Kidney epithelial cell (primary cell): ENCODE results near the gene RHBDD1. TPM values are rescaled to one million over a fixed set of nuclear protein-coding genes. Genes with fewer than 3 reads are reported as not detected.

ENCODE experiments used
- DNase-seq: peaks from one replicate; pipeline ENCODE4 v3.0.0-alpha.2; 2010; ENCODE audit warnings: low read depth
- H3K27me3 ChIP-seq: 2 replicates; pipeline ENCODE4 v1.6.0; 2011; ENCODE audit warnings: low read length; ENCODE audit not compliant: control insufficient read depth, insufficient read depth
- H3K36me3 ChIP-seq: 2 replicates; pipeline ENCODE4 v1.5.1; 2011; ENCODE audit warnings: low read length; ENCODE audit not compliant: control insufficient read depth, insufficient read depth
- H3K4me3 ChIP-seq: 2 replicates; pipeline ENCODE4 v1.5.1; 2011; ENCODE audit warnings: low read depth, mild to moderate bottlenecking, control low read depth, low read length
- total RNA-seq: library from RNA; depleted of rRNA; stranded (reverse); fragments of >200 nt; gene quantifications from 2 replicates; pipeline ENCODE4 v1.2.3, GENCODE V29; 2015
- TF ChIP-seq, protein P1 (sequence below): IDR thresholded peaks from 2 replicates; pipeline ENCODE4 v1.5.1; 2011; ENCODE audit warnings: mild to moderate bottlenecking, moderate library complexity, low read length, control low read depth, inconsistent platforms; ENCODE audit not compliant: insufficient read depth, poor library complexity, severe bottlenecking

The RHBDD1 gene
- total RNA-seq, 1 donor from 2014 or later, result 23.7 TPM

DNA sequence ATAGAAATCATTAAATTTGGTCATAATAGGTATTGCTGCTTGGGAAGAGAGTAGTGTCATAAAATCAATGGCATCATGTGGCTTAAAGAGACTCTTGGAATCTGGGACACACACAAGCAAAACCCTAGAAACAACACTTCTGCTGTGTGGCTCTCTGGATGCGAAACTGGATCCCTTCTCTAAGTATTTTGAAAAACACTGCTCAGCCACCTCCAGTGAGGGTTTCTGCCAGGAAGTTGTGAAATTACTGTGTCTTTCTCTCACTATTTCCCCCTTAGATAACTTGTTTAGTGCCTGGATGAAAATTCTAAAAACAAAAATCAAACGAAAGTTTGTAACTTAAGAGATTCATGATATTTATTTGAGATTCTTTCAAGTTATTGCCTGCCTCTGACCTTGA, 163.8 kb downstream of the RHBDD1 start:
- DNase-seq, result no peak
- TF ChIP-seq, protein P1, sequence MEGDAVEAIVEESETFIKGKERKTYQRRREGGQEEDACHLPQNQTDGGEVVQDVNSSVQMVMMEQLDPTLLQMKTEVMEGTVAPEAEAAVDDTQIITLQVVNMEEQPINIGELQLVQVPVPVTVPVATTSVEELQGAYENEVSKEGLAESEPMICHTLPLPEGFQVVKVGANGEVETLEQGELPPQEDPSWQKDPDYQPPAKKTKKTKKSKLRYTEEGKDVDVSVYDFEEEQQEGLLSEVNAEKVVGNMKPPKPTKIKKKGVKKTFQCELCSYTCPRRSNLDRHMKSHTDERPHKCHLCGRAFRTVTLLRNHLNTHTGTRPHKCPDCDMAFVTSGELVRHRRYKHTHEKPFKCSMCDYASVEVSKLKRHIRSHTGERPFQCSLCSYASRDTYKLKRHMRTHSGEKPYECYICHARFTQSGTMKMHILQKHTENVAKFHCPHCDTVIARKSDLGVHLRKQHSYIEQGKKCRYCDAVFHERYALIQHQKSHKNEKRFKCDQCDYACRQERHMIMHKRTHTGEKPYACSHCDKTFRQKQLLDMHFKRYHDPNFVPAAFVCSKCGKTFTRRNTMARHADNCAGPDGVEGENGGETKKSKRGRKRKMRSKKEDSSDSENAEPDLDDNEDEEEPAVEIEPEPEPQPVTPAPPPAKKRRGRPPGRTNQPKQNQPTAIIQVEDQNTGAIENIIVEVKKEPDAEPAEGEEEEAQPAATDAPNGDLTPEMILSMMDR, result no peak
- Histone ChIP-seq H3K4me3 (no peak overlapping the region), H3K36me3 (no peaks in the 10 kb centered on the region), H3K27me3 (no peaks in the 10 kb centered on the region)

DNA sequence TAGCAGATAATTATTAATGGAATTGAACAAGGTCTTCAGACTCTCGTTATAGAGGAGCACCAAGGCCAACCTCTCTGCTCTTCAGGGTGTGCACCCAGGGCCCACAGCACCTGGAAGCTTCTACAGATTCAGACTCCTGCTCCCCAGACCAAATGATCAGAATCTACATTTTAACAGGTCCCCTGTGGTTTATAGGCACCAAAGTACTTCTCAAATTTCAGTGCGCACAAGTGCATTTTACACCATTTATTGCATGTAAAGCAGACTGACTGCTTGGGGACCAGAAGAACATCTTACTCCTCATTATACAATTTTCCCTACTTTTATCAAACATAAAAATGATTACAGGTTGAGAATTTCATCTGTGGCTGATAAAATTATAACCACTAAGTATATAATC, 164.3 kb downstream of the RHBDD1 start:
- DNase-seq, result no peak
- no peak overlapping the region for H3K4me3 ChIP-seq
- TF ChIP-seq, protein P1, result no peak
- no peaks in the 10 kb centered on the region for H3K36me3 ChIP-seq
- no peaks in the 10 kb centered on the region for H3K27me3 ChIP-seq

DNA sequence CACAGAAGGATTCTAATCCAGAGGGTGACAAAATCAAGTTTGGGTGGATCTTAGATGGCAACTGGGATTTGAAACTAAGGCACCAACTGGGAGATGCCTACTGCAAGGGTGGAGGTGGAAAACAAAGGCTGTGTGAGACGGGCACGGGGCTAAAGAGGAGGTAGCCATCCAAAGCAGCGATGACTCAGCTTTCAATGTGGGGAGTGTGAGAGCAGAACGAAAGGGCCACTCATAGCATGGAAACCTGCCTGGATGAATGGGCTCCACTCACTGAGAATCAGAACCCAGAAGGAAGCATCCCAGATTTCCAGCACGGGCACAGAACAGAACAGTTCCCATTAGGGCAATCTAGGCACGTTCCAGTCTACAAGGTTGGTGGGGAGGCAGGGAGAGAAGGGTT, 168.6 kb downstream of the RHBDD1 start:
- Histone ChIP-seq H3K4me3 (no peak overlapping the region), H3K36me3 (no peaks in the 10 kb centered on the region), H3K27me3 (no peaks in the 10 kb centered on the region)
- TF ChIP-seq, protein P1, result no peak
- no peak for DNase-seq

DNA sequence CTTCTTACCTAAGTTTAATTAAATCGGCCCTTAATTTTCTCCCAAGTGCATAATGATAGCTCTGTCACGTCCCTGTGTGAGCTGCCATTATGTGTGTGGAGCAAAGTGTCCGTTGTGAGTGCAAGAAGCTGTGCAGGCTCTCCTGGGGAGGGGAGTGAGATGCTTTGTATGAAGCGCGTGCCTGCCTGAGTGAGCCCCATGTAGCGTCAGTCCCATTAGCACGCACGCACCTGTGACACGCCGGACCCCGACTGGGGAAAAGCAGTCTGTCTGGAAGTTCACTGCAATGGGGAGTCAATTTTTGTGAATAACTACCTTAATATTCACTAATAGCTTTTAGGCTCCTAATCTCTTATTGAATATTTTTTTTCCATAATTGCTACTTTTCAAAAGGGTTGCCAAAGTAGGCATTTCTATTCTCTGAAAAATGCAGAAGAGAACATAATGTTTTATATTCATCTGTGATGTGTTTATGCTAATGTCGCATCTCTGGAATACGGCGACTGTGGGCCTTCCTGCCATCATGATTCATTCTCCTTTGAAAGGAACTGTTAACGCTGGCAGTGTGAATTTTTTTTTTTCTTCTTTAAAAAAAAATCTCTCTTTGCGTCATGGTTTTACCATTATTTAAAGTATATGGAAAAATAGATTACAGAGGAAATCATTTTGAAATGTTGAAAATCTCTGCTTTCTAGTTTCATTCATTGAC, 170.5 kb downstream of the RHBDD1 start:
- DNase-seq, result no peak
- Histone ChIP-seq H3K27me3 (no peaks in the 10 kb centered on the region), H3K4me3 (no peak overlapping the region), H3K36me3 (no peaks in the 10 kb centered on the region)
- TF ChIP-seq, protein P1, result no peak

DNA sequence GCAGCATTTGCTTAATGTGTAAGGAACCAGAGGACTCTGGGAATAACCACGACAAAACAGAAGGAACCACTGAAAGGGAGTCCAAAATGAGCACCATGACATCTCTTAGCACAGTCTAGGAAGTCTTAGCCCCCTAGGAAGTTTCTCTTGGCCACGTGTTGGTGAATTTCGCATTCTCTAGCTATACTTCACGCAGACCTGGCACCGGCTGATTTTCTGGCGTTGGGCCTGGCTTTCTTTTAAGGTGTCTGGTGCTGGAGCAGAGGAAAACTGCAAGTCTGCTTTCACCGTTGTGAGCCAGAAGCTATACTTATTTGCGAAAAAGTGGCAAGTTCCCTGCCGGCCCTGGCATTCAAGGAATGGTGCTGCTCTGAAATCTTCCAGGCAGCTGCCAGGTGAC, 171.3 kb downstream of the RHBDD1 start:
- Histone ChIP-seq H3K4me3 (no peak overlapping the region), H3K27me3 (no peaks in the 10 kb centered on the region), H3K36me3 (no peaks in the 10 kb centered on the region)
- no peak for DNase-seq
- TF ChIP-seq, protein P1, result no peak

DNA sequence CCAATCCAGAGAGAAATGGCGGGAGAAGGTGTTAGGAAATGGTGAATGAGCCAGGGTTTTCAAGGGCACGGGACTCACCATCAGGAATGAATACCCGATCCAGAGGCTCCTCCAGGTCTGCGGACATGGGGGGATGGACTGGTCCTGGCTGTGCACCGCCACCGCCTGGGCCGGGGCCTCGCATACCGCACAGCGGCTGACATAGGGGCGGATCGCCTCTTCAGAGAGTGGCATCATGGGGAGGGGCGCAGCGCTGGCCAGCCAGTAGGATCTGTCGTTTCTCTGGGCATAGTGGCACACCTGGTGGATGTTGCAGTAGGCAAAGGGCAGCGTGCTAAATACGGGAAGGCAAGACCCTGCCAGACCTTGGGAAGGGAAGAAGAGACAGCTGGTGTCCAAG, 172.1 kb downstream of the RHBDD1 start:
- no peaks in the 10 kb centered on the region for H3K27me3 ChIP-seq
- TF ChIP-seq, protein P1, result no peak

More for the DNA sequence above, 172.1 kb downstream of the RHBDD1 start:
- H3K36me3 ChIP-seq, result no peaks in the 10 kb centered on the region
- H3K4me3 ChIP-seq, result no peak overlapping the region
- DNase-seq, result no peak
